GM12872 (cell line): ENCODE data around the gene CIROP.

Experiments
- TF ChIP-seq, protein P1 (sequence below): IDR thresholded peaks from 3 replicates; pipeline ENCODE4 v1.5.1; 2011; ENCODE audit warnings: low read depth, mild to moderate bottlenecking, low read length, moderate library complexity; ENCODE audit not compliant: insufficient read depth

Gene CIROP

DNA sequence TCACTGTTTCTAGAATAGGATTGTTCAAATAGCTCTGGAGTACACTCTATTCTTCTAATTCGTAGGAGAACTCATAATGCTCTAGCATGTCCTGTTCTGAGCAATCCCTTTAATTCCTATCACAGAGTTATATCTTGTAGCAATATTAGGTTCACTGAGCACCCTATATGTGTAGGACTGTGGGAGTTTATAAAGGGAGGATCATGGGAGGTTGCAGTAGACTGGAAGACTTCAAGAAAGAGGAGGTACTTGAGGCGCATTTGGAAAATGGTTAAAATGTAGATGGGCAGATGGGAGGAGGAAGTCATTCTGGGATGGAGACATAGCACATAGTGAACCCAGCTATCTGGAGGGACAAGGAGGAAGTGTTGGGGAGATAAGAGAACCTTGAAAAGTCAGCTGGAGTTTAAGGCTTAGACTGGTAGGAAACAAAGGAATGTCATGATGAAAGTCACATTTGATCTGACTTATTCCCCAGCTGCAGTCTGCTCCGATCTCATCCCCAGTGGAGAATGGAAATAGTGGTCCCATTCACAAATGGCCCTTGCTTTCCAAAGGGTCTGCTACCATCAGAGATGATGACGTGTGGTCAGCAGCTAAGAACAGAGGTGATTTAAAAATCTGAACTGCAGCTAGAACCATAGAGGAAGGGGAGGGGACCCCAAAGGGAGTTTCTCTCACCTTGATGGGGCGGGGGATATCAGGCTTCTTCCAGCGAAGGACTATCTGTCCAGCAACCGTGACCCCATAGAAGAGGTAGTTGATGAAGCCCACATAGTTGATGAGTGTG lies 24.4 kb upstream of the CIROP start:
- TF ChIP-seq, protein P1, sequence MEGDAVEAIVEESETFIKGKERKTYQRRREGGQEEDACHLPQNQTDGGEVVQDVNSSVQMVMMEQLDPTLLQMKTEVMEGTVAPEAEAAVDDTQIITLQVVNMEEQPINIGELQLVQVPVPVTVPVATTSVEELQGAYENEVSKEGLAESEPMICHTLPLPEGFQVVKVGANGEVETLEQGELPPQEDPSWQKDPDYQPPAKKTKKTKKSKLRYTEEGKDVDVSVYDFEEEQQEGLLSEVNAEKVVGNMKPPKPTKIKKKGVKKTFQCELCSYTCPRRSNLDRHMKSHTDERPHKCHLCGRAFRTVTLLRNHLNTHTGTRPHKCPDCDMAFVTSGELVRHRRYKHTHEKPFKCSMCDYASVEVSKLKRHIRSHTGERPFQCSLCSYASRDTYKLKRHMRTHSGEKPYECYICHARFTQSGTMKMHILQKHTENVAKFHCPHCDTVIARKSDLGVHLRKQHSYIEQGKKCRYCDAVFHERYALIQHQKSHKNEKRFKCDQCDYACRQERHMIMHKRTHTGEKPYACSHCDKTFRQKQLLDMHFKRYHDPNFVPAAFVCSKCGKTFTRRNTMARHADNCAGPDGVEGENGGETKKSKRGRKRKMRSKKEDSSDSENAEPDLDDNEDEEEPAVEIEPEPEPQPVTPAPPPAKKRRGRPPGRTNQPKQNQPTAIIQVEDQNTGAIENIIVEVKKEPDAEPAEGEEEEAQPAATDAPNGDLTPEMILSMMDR, result no peak

DNA sequence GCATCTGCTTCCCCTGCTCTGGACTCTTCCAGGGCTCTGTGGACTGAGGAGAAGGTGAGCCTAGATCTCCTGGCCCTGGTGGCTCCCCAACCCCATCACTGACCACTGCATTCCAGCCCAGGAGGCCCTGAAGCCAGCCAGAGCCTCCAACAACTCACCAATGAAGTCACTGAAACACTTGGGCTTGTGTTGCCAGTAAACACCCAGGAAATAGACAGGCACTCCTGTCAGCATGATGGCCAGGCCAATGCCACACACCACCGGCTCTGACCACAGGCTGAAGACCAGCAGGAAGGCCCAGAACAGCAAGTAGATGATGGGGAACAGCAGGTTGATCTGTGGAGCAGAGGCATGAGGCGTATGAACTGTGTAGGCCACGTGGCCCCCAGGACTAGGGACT lies 23.1 kb upstream of the CIROP start:
- TF ChIP-seq, protein P1, result no peak

DNA sequence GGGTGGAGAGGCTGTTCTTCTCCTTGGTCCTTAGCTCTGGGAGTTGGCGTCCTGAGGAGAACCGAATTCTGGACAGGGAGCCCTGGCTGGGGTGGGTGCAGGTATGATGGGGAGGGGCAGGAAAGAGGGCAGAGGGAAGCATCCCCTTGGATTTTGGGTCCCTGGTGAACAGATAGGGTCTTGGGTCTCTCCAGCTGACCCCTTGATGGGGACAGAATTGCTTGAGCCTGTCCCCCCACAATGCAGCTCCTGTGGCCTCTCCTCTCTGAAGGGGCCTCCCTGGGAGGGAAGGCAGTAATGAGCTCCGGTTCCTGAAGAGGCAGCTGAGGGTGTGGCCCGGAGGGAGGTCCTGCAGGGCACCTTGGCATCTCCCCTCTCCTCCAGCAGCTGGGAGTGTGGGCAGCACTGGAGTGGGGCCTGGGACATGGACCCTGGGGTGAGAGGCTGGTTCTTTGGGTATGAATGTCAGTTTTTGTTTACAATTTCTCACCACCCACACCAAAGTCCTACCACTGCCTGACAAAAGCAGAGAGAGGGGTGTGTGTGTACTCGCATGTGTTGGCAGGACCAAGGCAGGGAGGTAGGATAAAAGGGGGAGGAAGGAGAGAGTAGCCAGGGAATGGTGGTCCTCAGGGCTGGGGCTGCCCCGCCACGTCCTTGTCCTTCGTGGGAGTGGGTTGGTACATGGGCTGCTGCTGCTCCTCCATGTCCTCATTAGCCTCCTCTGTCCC lies 21.9 kb upstream of the CIROP start:
- TF ChIP-seq, protein P1, result no peak

DNA sequence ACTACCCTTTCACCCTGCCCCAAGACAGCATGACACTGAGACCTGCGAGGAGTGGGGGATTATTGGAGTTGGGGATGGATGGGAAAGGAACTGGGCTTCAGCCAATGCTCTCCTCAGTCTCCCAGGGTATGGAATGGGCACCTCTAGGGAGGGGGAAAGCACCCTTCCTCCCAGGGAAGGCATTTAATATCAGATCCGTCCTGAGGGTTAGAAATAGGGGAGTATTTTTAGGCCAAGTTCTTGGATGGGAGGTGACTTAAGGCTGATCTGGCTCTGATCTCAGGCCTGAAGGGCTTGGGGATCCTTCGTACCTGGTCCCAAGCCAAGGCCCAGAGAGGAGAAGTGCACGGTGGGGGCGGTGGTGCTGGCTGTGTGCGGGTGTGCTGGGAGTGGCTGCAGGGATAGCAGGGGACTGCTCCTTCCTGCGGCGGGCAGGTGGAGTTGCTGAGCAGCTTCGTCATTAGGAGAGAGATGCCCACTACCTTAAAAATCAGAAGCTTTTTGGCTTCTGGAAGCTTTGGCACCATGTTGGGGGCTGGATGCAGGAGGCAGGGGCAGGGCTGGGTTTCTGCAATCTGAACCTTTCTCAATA lies 21.2 kb upstream of the CIROP start:
- TF ChIP-seq, protein P1, result no peak

DNA sequence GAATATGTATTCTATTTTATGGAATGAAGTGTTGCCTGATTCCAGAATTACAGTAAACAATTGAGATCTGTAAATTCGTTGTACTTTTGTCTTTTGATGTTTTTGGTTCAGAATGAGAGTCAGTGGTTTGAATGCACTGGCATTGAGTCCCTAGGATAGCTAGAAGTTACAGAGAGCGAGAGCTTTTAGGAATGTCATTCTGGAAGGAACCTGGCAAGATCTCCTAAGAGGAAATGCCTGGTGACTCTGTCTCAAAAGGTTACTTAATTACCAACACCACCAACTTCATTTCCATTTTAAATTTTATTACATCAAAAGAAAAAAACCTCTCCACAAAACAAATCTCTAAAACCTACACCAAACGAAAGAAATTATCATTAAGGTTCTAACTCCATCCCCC lies 20.2 kb upstream of the CIROP start:
- TF ChIP-seq, protein P1, result no peak

DNA sequence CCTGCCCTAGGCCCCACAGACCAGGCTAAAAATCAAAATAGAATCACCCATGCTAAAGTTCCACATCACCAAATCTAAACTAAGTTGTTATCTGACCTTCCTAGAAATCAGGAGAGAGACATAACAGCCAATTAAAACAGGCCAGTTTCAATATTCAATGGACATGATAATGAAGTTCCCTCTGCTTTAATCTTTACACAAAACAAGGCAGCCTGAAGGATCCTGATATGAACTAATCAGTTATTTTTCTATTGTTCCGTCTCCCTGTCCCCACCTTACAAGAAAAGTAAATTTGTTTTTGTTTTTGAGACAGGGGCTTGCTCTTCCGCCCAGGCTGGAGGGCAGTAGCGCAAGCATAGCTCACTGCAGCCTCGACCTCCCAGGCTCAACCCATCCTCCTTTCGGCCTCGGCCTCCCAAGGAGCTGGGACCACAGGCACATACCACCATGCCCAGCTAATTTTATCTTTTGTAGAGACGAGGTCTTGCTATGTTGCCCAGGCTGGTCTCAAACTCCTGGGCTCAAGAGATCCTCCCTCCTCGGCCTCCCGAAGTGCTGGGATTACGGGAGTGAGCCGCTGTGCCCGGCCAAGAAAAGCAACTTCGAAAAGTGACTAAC lies 19.7 kb upstream of the CIROP start:
- TF ChIP-seq, protein P1, result no peak

DNA sequence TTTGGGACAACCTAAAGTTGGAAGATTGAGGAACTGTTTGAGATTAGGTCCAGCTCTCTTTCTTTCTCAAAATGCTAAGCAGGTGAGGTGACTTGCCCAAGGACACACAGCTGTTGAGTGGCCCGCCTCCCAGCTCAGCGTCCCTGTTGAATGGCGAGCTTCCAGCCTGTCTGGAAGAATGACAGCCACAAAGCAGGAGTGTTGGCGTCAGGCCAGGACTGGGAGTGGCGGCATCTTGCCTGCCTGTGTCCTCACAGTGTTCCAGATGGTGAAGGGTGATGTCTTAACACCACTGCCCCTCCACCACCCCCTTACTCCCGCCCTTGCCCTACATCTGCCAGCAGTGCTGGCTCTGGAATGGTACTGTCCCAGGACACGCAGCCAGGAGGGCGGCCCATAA lies 18.6 kb upstream of the CIROP start:
- TF ChIP-seq, protein P1, result no peak
